GM12878 (cell line): ENCODE data around the gene TPRN. TPM values are rescaled to one million over a fixed set of nuclear protein-coding genes. Genes with fewer than 3 reads are reported as not detected.

Source experiments
- ATAC-seq: fragments of 200-7000 bp; cut with Tn5 transposase; 3 replicates; pipeline ENCODE4 v1.9.1; 2020; ENCODE audit warnings: mild to moderate bottlenecking, moderate library complexity
- BruUV-seq: library from RNA; stranded (reverse); fragments of 400-500 nt; replicated peaks from 2 replicates; lab custom pipeline; 2021; lab: Mats Ljungman, UMichigan
- CTCF ChIA-PET: fragments of 300-600 bp; sonication (Branson Sonifier 250); formaldehyde crosslinking; extraction: SDS; loops from one replicate; lab custom pipeline; 2021; ENCODE audit warnings: inconsistent platforms; lab: Yijun Ruan, JAX
- POLR2A ChIA-PET: fragments of 350-600 bp; formaldehyde crosslinking; extraction: SDS; loops from one replicate; lab custom pipeline; 2021; ENCODE audit warnings: inconsistent platforms; lab: Charles Lee
- RAD21 ChIA-PET: fragments of 300-600 bp; sonication (Branson Sonifier 250); formaldehyde crosslinking; loops from one replicate; lab custom pipeline; 2023; ENCODE audit warnings: antibody characterized with exemption; ENCODE audit not compliant: unreplicated experiment; lab: Charles Lee
- SMC1A ChIA-PET: fragments of 300-600 bp; sonication (Branson Sonifier 250); formaldehyde crosslinking; loops from one replicate; lab custom pipeline; 2023; ENCODE audit not compliant: unreplicated experiment, uncharacterized antibody; lab: Charles Lee
- DNase-seq: peaks from one replicate; pipeline ENCODE4 v3.0.0-alpha.2; 2011; ENCODE audit warnings: low read depth, low spot score
- FAIRE-seq: peaks from 3 replicates; lab custom pipeline; 2011; peaks lifted over from hg19 to GRCh38; lab: Jason Lieb, UNC
- H2AFZ ChIP-seq: 2 replicates; pipeline ENCODE4 v1.6.0; 2011; ENCODE audit warnings: low read depth, low read length, control low read depth; ENCODE audit not compliant: control insufficient read depth
- H3K27ac ChIP-seq: 2 replicates; pipeline ENCODE4 v1.5.1; 2011; ENCODE audit warnings: control low read depth; ENCODE audit not compliant: control insufficient read depth, insufficient read depth
- H3K27me3 ChIP-seq, 2 experiments: replicated peaks in 1 of 2; 2 replicates each; pipeline versions ENCODE4 v1.6.0 to v1.6.1; 2011; ENCODE audit warnings: low read length in 1 of 2; ENCODE audit not compliant: control insufficient read depth in 2 of 2, insufficient read depth in 2 of 2
- H3K36me3 ChIP-seq, 2 experiments: 2 replicates each; pipeline ENCODE4 v1.5.1; 2011; ENCODE audit warnings: low read length in 1 of 2; ENCODE audit not compliant: control insufficient read depth in 2 of 2, insufficient read depth in 2 of 2
- H3K4me1 ChIP-seq: 2 replicates; pipeline ENCODE4 v1.6.1; 2011; ENCODE audit warnings: mild to moderate bottlenecking, low read length, moderate library complexity, mixed read lengths; ENCODE audit not compliant: control insufficient read depth, insufficient read depth
- H3K4me2 ChIP-seq: 2 replicates; pipeline ENCODE4 v1.6.0; 2011; ENCODE audit warnings: control low read depth; ENCODE audit not compliant: control insufficient read depth, insufficient read depth
- H3K4me3 ChIP-seq: fragments of 200-600 bp; sonication (generic); 2 replicates; pipeline ENCODE4 v1.5.1; 2016
- H3K79me2 ChIP-seq: 2 replicates; pipeline ENCODE4 v1.6.0; 2011; ENCODE audit warnings: low read length; ENCODE audit not compliant: control insufficient read depth, insufficient read depth
- H3K9ac ChIP-seq: 2 replicates; pipeline ENCODE4 v1.8.0; 2011; ENCODE audit warnings: low read length, control low read depth, mixed read lengths; ENCODE audit not compliant: control insufficient read depth, insufficient read depth
- H3K9me3 ChIP-seq: replicated peaks from 3 replicates; pipeline ENCODE4 v1.5.1; 2011; ENCODE audit warnings: mild to moderate bottlenecking, low read length; ENCODE audit not compliant: control insufficient read depth, insufficient read depth
- H4K20me1 ChIP-seq: 2 replicates; pipeline ENCODE4 v1.6.0; 2011; ENCODE audit not compliant: control insufficient read depth, insufficient read depth
- ATF7 ChIP-seq: fragments of 450-650 bp; IDR thresholded peaks from 2 replicates; pipeline ENCODE4 v1.6.1; 2016; ENCODE audit warnings: low read depth, mild to moderate bottlenecking
- BCL11A ChIP-seq: IDR thresholded peaks from 2 replicates; pipeline ENCODE4 v1.6.1; 2011; ENCODE audit warnings: low read depth, low read length
- BCL3 ChIP-seq: IDR thresholded peaks from 2 replicates; pipeline ENCODE4 v1.6.1; 2011; ENCODE audit warnings: borderline replicate concordance, low read depth, mild to moderate bottlenecking, moderate library complexity, low read length; ENCODE audit not compliant: insufficient read depth, poor library complexity, severe bottlenecking
- CBX5 ChIP-seq: sonication (generic); IDR thresholded peaks from 2 replicates; pipeline ENCODE4 v1.6.1; 2016; ENCODE audit warnings: low read depth, moderate library complexity, mild to moderate bottlenecking, inconsistent platforms
- EP300 ChIP-seq, 2 experiments: fragments of 150-350 bp in 1 of 2; IDR thresholded peaks; 2 replicates each; pipeline ENCODE4 v1.6.1; 2011 to 2012; ENCODE audit warnings: low read depth in 2 of 2, low read length in 2 of 2, borderline replicate concordance in 1 of 2, improper control_type of control experiment in 1 of 2, inconsistent platforms in 1 of 2; ENCODE audit not compliant: control insufficient read depth in 1 of 2
- ESRRA ChIP-seq: IDR thresholded peaks from 2 replicates; pipeline ENCODE4 v1.6.1; 2012; ENCODE audit warnings: mild to moderate bottlenecking, low read length, improper control_type of control experiment
- HDAC6 ChIP-seq: fragments of 200-600 bp; sonication (generic); IDR thresholded peaks from one replicate; pipeline ENCODE4 v1.8.0; 2017; ENCODE audit warnings: antibody characterized with exemption; ENCODE audit not compliant: unreplicated experiment
- IKZF1 ChIP-seq: fragments of 450-650 bp; conservative IDR thresholded peaks from 2 replicates; pipeline ENCODE4 v1.6.1; 2017; ENCODE audit warnings: antibody characterized with exemption, mild to moderate bottlenecking
- IKZF2 ChIP-seq, 2 experiments: fragments of 450-650 bp; IDR thresholded peaks; 2 replicates each; pipeline ENCODE4 v1.6.1; 2017; ENCODE audit warnings: mild to moderate bottlenecking in 2 of 2, moderate library complexity in 2 of 2
- NBN ChIP-seq: fragments of 450-650 bp; IDR thresholded peaks from 2 replicates; pipeline ENCODE4 v1.6.1; 2016
- PRDM15 ChIP-seq: fragments of 450-650 bp; formaldehyde crosslinking; IDR thresholded peaks from 2 replicates; pipeline ENCODE4 v1.4.0; 2020; ENCODE audit warnings: mild to moderate bottlenecking, moderate library complexity
- RAD21 ChIP-seq: IDR thresholded peaks from 2 replicates; pipeline ENCODE4 v1.6.1; 2011; ENCODE audit warnings: mild to moderate bottlenecking, low read depth, low read length, moderate library complexity; ENCODE audit not compliant: insufficient read depth
- SIN3A ChIP-seq: IDR thresholded peaks from 2 replicates; pipeline ENCODE4 v1.6.1; 2012; ENCODE audit warnings: low read depth, low read length, improper control_type of control experiment
- SP1 ChIP-seq: IDR thresholded peaks from one replicate; pipeline ENCODE4 v1.6.1; 2011; ENCODE audit warnings: low read depth, low read length
- WGBS: methylation state at CpG from one replicate; pipeline ENCODE4 v1.1.6; 2016; ENCODE audit warnings: low lambda C conversion rate; ENCODE audit not compliant: insufficient replicate concordance, insufficient coverage; ENCODE audit errors: missing lambda C conversion rate; 5-methylcytosine and 5-hydroxymethylcytosine counted together
- in situ Hi-C: fragments of 300-500 bp; cut with MboI; formaldehyde crosslinking; loops from 9 replicates; pipeline ENCODE4 v1.14.3; 2018; ENCODE audit warnings: mixed read lengths
- intact Hi-C: fragments of 100-400 bp; cut with micrococcal nuclease; formaldehyde crosslinking; loops from one replicate; pipeline ENCODE4 v1.14.2; 2022; ENCODE audit not compliant: unreplicated experiment
- polyA plus RNA-seq, 11 experiments: library from polyadenylated mRNA; depleted of rRNA in 4 of 11; unstranded in 6 of 11; stranded (reverse) in 5 of 11; fragments of >200 nt; fragmentation: Nextera tagmentation in 4 of 11; fragmentation: Illumina TruSeq in 1 of 11; extraction: Ambion mirVana in 4 of 11; extraction: Trizol in 1 of 11; gene quantifications; 1 replicate in 1 of 11; 2 replicates in 10 of 11; pipeline versions ENCODE4 v1.2.1 to v1.2.3, GENCODE V29; 2011 to 2016; ENCODE audit warnings: inconsistent platforms in 2 of 11, missing spikeins in 2 of 11, low read depth in 1 of 11
- total RNA-seq, 4 experiments: library from RNA; depleted of rRNA in 3 of 4; stranded (reverse); fragments of >200 nt in 3 of 4; fragmentation: Illumina TruSeq in 1 of 4; extraction: Trizol in 1 of 4; gene quantifications; 2 replicates each; pipeline versions ENCODE4 v1.2.1 to v1.2.3, GENCODE V29; 2013 to 2021
- TF ChIP-seq, protein P1 (sequence below): fragments of 450-650 bp; IDR thresholded peaks from 2 replicates; pipeline ENCODE4 v1.6.1; 2016; ENCODE audit warnings: mild to moderate bottlenecking, moderate library complexity, borderline replicate concordance

TPRN gene
- total and polyA plus RNA-seq, 10 of the 15 experiments (the other 5 are each of a cell fraction or from before 2014, with no cell fraction given), result 0.18 to 19.5 (median 3.1) TPM

- H3K4me3 ChIP-seq, result no peak overlapping the region
- FAIRE-seq (no peak), DNase-seq (no peak), ATAC-seq (no peak)
- no peaks in the 10 kb centered on the region for H3K27me3 ChIP-seq
- intact Hi-C loops, result no loop called here
- in situ Hi-C loops, result no loop called here
- RAD21 ChIA-PET, result no interaction called here
- no peak overlapping the region for H2AFZ ChIP-seq
- SMC1A ChIA-PET, result no interaction called here
- no peaks in the 10 kb centered on the region for H3K9me3 ChIP-seq
- peaks cover 19% of the 10 kb centered on the region for H3K4me1 ChIP-seq
- 32% methylated on average over 27 of the region's 40 CpGs for WGBS
- H3K4me2 ChIP-seq, result no peak overlapping the region
- no peaks in the 10 kb centered on the region for H4K20me1 ChIP-seq
- H3K27ac ChIP-seq, result no peak overlapping the region
- POLR2A ChIA-PET, result no interaction called here
- no peak overlapping the region for H3K9ac ChIP-seq
- no TSS peak for BruUV-seq
- CTCF ChIA-PET, result no interaction called here
- no peaks in the 10 kb centered on the region for H3K36me3 ChIP-seq
- H3K79me2 ChIP-seq, result no peaks in the 10 kb centered on the region; the same call in 1 of the 2 replicates
- TF ChIP-seq, protein P1, sequence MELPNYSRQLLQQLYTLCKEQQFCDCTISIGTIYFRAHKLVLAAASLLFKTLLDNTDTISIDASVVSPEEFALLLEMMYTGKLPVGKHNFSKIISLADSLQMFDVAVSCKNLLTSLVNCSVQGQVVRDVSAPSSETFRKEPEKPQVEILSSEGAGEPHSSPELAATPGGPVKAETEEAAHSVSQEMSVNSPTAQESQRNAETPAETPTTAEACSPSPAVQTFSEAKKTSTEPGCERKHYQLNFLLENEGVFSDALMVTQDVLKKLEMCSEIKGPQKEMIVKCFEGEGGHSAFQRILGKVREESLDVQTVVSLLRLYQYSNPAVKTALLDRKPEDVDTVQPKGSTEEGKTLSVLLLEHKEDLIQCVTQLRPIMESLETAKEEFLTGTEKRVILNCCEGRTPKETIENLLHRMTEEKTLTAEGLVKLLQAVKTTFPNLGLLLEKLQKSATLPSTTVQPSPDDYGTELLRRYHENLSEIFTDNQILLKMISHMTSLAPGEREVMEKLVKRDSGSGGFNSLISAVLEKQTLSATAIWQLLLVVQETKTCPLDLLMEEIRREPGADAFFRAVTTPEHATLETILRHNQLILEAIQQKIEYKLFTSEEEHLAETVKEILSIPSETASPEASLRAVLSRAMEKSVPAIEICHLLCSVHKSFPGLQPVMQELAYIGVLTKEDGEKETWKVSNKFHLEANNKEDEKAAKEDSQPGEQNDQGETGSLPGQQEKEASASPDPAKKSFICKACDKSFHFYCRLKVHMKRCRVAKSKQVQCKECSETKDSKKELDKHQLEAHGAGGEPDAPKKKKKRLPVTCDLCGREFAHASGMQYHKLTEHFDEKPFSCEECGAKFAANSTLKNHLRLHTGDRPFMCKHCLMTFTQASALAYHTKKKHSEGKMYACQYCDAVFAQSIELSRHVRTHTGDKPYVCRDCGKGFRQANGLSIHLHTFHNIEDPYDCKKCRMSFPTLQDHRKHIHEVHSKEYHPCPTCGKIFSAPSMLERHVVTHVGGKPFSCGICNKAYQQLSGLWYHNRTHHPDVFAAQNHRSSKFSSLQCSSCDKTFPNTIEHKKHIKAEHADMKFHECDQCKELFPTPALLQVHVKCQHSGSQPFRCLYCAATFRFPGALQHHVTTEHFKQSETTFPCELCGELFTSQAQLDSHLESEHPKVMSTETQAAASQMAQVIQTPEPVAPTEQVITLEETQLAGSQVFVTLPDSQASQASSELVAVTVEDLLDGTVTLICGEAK, result no peak
- TF ChIP-seq SP1, result no peak
- TF ChIP-seq NBN, result no peak
- no peak for TF ChIP-seq IKZF1
- TF ChIP-seq RAD21, result no peak
- TF ChIP-seq ESRRA, result no peak
- TF ChIP-seq BCL3, result no peak
- no peak for TF ChIP-seq CBX5
- no peak for TF ChIP-seq BCL11A
- TF ChIP-seq IKZF2 (IDR thresholded peaks at IDR 0.05), result no peak
- no peak for TF ChIP-seq PRDM15 (CRISPR knock-in tag)
- TF ChIP-seq ATF7, result no peak
- no peak for TF ChIP-seq EP300 (IDR thresholded peaks at IDR 0.05; ENCODE audit: borderline replicate concordance in 1 of 2, control insufficient read depth in 1 of 2, low read depth in 2 of 2, low read length in 2 of 2)
- no peak for TF ChIP-seq HDAC6
- TF ChIP-seq SIN3A, result no peak
Measured at GRCh38 chr9:137233143-137233980, 32.8 kb upstream of the TPRN start.
